Prostate gland (tissue), 2 donors: ENCODE data around the gene TAX1BP1. TPM values are rescaled to one million over a fixed set of nuclear protein-coding genes. Genes with fewer than 3 reads are reported as not detected.

Source experiments
- DNase-seq: peaks from one replicate; pipeline ENCODE4 v3.0.0-alpha.2; 2019; ENCODE audit warnings: low spot score
- H3K27ac ChIP-seq, 2 donors: fragments of 200-600 bp; sonication (generic); 2 replicates each; pipeline ENCODE4 v1.5.1; 2017 to 2019
- H3K27me3 ChIP-seq: fragments of 200-600 bp; sonication (generic); replicated peaks from 2 replicates; pipeline ENCODE4 v1.5.1; 2019; ENCODE audit not compliant: insufficient read depth
- H3K36me3 ChIP-seq, 2 donors: fragments of 200-600 bp; sonication (generic); 1 replicate in 1 of 2; 2 replicates in 1 of 2; pipeline versions ENCODE4 v1.5.1 to v1.8.1; 2017 to 2019
- H3K4me1 ChIP-seq: fragments of 200-600 bp; sonication (generic); replicated peaks from 2 replicates; pipeline ENCODE4 v1.5.1; 2019
- H3K4me3 ChIP-seq, 2 donors: fragments of 200-600 bp; sonication (generic); 2 replicates each; pipeline ENCODE4 v1.5.1; 2017 to 2019
- H3K9me3 ChIP-seq: fragments of 200-600 bp; sonication (generic); 2 replicates; pipeline ENCODE4 v1.5.1; 2017
- CTCF ChIP-seq, 4 experiments: fragments of 200-600 bp in 2 of 4; fragments of 450-650 bp in 2 of 4; sonication (generic) in 2 of 4; IDR thresholded peaks; 1 replicate in 3 of 4; 2 replicates in 1 of 4; pipeline ENCODE4 v1.5.1; 2016 to 2019; ENCODE audit warnings: antibody characterized with exemption in 4 of 4, mild to moderate bottlenecking in 2 of 4, moderate library complexity in 2 of 4
- POLR2A ChIP-seq: fragments of 450-650 bp; IDR thresholded peaks from one replicate; pipeline ENCODE4 v1.6.1; 2016; ENCODE audit warnings: antibody characterized with exemption, mild to moderate bottlenecking
- POLR2AphosphoS5 ChIP-seq: sonication (generic); formaldehyde crosslinking; IDR thresholded peaks from one replicate; pipeline ENCODE4 v1.6.1; 2017; ENCODE audit warnings: antibody characterized with exemption
- WGBS: methylation state at CpG from one replicate; pipeline ENCODE4 v1.1.5; 2018; 5-methylcytosine and 5-hydroxymethylcytosine counted together
- intact Hi-C: fragments of 100-400 bp; cut with DNase I; formaldehyde crosslinking; loops from one replicate; pipeline ENCODE4 v1.14.2; 2022
- total RNA-seq, 2 donors: library from RNA; depleted of rRNA; stranded (reverse); fragments of >200 nt; gene quantifications; one replicate each; pipeline ENCODE4 v1.1.0, GENCODE V29; 2016

The TAX1BP1 gene
- total RNA-seq, 2 donors from 2014 or later, result 105 to 125 TPM

GRCh38 chr7:27812706-27813105, 72.7 kb downstream of the TAX1BP1 start:
- DNase-seq, result no peak
- intact Hi-C loops, result no loop called here
- no peak overlapping the region for H3K4me3 ChIP-seq
- H3K4me1 ChIP-seq, result no peaks in the 10 kb centered on the region
- H3K27me3 ChIP-seq, result no peaks in the 10 kb centered on the region
- H3K9me3 ChIP-seq, result no peaks in the 10 kb centered on the region
- no peak overlapping the region for H3K27ac ChIP-seq
- TF ChIP-seq POLR2A (no peak), CTCF (IDR thresholded peaks at IDR 0.05) (no peak), POLR2AphosphoS5 (no peak)
- no peaks in the 10 kb centered on the region for H3K36me3 ChIP-seq
- 98% methylated on average over 2 of the region's 2 CpGs for WGBS

GRCh38 chr7:27822245-27822644, 82.3 kb downstream of the TAX1BP1 start:
- Histone ChIP-seq H3K27me3 (no peaks in the 10 kb centered on the region), H3K4me3 (no peak overlapping the region), H3K4me1 (no peaks in the 10 kb centered on the region), H3K27ac (no peak overlapping the region), H3K36me3 (no peaks in the 10 kb centered on the region), H3K9me3 (no peaks in the 10 kb centered on the region)
- intact Hi-C loops, result no loop called here
- TF ChIP-seq POLR2AphosphoS5 (no peak), POLR2A (no peak), CTCF (IDR thresholded peaks at IDR 0.05) (no peak)
- 70% methylated on average over 2 of the region's 2 CpGs for WGBS
- no peak for DNase-seq

- H3K27me3 ChIP-seq, result no peaks in the 10 kb centered on the region
- intact Hi-C loops, result no loop called here
- no peak for DNase-seq
- WGBS, result 88% methylated on average over 2 of the region's 2 CpGs
- H3K4me1 ChIP-seq, result no peaks in the 10 kb centered on the region
- H3K9me3 ChIP-seq, result no peaks in the 10 kb centered on the region
- no peak overlapping the region for H3K27ac ChIP-seq
- no peak overlapping the region for H3K4me3 ChIP-seq
- no peaks in the 10 kb centered on the region for H3K36me3 ChIP-seq
- TF ChIP-seq POLR2AphosphoS5 (no peak), CTCF (IDR thresholded peaks at IDR 0.05) (no peak), POLR2A (no peak)
Measured at GRCh38 chr7:27825891-27826290, 85.9 kb downstream of the TAX1BP1 start.

GRCh38 chr7:27826357-27826756, 86.4 kb downstream of the TAX1BP1 start:
- WGBS, result 89% methylated on average over 5 of the region's 5 CpGs
- intact Hi-C loops, result no loop called here
- Histone ChIP-seq H3K27ac (no peak overlapping the region), H3K36me3 (no peaks in the 10 kb centered on the region), H3K4me3 (no peak overlapping the region), H3K4me1 (no peaks in the 10 kb centered on the region), H3K27me3 (no peaks in the 10 kb centered on the region), H3K9me3 (no peaks in the 10 kb centered on the region)
- DNase-seq, result no peak
- TF ChIP-seq POLR2AphosphoS5, result no peak
- TF ChIP-seq POLR2A, result no peak
- no peak for TF ChIP-seq CTCF (IDR thresholded peaks at IDR 0.05)

GRCh38 chr7:27834179-27834921, 94.4 kb downstream of the TAX1BP1 start:
- TF ChIP-seq POLR2A, result no peak
- no peak for TF ChIP-seq CTCF (IDR thresholded peaks at IDR 0.05)
- no peak for TF ChIP-seq POLR2AphosphoS5
- DNase-seq, result no peak
- intact Hi-C loops, result no loop called here
- Histone ChIP-seq H3K27ac (no peak overlapping the region), H3K27me3 (no peaks in the 10 kb centered on the region), H3K9me3 (no peaks in the 10 kb centered on the region), H3K4me1 (no peaks in the 10 kb centered on the region), H3K4me3 (no peak overlapping the region), H3K36me3 (no peaks in the 10 kb centered on the region)
- 76% methylated on average over 7 of the region's 7 CpGs for WGBS
